ENCODE results near the gene CD6. TPM values are rescaled to one million over a fixed set of nuclear protein-coding genes. Genes with fewer than 3 reads are reported as not detected.

CD6 gene
- total RNA-seq, 1 donor from 2014 or later: not detected

DNA sequence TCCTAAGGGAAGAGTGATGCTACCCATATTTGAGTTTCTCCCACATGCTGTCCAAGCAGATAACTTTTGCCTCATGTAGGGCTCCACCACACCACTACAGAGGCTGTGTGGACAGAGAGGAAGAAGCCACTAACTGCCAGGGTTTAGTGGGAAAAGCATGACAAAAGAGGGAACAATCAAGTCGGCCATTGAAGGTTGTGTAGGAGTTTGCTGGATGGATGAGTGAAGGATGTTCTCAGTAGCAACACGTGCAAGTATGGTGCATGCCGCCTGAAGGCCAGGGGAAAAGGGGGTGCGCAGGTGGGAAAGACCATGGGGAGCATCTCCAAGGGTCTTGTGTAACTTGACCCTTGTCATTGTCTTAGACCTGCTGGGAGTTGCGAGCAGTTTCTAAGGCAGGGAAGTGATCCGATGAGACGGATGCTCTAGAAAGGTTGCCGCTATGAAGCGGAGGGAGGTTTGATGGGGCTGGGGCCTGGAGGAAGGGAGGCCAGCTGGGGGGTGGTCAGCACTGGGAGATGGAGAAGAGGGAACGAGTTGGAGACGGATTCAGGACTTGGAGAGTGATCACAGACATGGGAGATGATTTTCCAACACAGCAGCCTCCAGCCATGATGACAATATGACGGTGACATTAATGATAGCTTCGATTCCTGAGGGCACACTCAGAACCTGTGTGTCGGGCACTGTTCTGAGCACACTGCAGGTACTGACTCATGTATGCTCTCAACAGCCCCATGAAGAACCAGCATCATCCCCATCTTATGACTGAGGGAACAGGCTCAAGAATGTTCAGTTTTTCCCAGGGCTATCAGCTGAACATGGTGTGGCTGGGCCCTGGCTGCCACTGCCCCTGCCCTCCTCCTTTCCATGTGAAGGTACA is 53.7 kb downstream of the CD6 start:
- Histone ChIP-seq H3K27me3 (ENCODE audit: control insufficient read depth, insufficient read depth, low read length) (peaks cover 5% of the 10 kb centered on the region), H3K36me3 (ENCODE audit: control insufficient read depth, insufficient read depth, low read length) (no peaks in the 10 kb centered on the region), H3K4me3 (ENCODE audit: low read depth, low read length) (no peak overlapping the region)
- peak; percentile 7 for FAIRE-seq
- no peak for DNase-seq (ENCODE audit: low read depth)
- TF ChIP-seq, protein P1, sequence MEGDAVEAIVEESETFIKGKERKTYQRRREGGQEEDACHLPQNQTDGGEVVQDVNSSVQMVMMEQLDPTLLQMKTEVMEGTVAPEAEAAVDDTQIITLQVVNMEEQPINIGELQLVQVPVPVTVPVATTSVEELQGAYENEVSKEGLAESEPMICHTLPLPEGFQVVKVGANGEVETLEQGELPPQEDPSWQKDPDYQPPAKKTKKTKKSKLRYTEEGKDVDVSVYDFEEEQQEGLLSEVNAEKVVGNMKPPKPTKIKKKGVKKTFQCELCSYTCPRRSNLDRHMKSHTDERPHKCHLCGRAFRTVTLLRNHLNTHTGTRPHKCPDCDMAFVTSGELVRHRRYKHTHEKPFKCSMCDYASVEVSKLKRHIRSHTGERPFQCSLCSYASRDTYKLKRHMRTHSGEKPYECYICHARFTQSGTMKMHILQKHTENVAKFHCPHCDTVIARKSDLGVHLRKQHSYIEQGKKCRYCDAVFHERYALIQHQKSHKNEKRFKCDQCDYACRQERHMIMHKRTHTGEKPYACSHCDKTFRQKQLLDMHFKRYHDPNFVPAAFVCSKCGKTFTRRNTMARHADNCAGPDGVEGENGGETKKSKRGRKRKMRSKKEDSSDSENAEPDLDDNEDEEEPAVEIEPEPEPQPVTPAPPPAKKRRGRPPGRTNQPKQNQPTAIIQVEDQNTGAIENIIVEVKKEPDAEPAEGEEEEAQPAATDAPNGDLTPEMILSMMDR (IDR thresholded peaks at IDR 0.05; ENCODE audit: insufficient read depth, low read length, severe bottlenecking): no peak

DNA sequence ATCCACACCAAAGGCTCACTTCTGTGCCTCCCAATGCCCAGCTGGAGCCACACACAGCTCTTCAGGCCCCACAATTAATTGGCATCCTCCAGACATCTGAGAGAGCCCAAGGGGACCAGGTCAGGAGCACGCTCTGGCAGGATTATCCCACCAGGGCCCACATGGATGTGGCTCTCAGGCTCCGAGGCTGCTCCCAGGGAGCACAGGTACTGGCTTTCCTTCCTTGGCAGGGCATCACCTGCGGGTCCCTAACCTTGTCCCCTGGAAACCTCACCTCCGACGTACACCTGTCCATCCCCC is 54.3 kb downstream of the CD6 start:
- Histone ChIP-seq H3K36me3 (ENCODE audit: control insufficient read depth, insufficient read depth, low read length) (no peaks in the 10 kb centered on the region), H3K27me3 (ENCODE audit: control insufficient read depth, insufficient read depth, low read length) (peaks cover 5% of the 10 kb centered on the region), H3K4me3 (ENCODE audit: low read depth, low read length) (no peak overlapping the region)
- FAIRE-seq: no peak
- no peak for DNase-seq (ENCODE audit: low read depth)
- TF ChIP-seq, protein P1 (IDR thresholded peaks at IDR 0.05; ENCODE audit: insufficient read depth, low read length, severe bottlenecking): no peak

DNA sequence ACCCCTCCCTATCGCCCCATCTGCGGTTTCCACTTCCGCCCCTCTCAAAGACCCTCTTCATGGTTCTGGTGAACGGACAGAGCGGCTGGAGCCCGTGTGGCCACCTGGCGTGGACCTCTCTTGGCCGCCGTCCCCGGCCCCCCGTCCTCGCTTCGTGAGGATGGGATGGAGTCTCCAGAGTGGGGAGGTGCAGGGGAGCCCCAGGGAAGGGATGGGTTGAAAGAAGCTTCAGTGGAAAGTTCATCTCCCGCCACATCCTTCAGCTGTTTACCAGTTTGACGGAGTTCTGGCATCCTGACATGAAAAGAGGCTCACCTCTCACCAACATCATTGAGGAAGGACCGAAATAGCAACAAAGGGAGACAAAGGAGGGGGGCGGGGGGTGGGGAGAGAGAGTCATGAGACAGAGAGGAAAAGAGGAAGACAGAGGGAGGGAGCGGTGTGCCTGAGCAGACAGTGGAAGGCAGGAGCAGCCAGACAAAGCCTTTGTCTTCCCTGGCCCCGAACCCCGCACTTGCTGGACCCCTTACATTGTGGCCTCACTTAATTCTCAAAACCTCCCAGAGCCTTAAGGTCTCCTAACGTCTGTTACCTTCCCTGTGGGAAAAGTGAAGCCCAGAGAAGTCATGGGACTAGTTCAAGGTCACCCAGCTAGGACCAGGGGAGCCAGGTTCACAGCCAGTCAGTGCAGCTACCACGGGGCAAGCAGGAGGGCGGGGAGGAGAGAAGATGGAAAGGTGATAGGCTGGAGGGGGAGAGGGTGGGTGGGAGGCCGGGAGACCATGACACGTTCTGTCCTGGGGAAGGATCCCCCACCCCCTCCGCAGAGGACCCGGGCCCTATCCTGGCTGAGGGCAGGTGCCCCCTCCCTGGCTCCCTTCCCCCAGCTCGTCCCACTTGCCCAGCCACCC is 54.9 kb downstream of the CD6 start:
- no peak for DNase-seq (ENCODE audit: low read depth)
- no peaks in the 10 kb centered on the region for H3K36me3 ChIP-seq (ENCODE audit: control insufficient read depth, insufficient read depth, low read length)
- no peak for FAIRE-seq
- H3K27me3 ChIP-seq (ENCODE audit: control insufficient read depth, insufficient read depth, low read length): peaks cover 5% of the 10 kb centered on the region
- TF ChIP-seq, protein P1 (IDR thresholded peaks at IDR 0.05; ENCODE audit: insufficient read depth, low read length, severe bottlenecking): no peak
- H3K4me3 ChIP-seq (ENCODE audit: low read depth, low read length): no peak overlapping the region

DNA sequence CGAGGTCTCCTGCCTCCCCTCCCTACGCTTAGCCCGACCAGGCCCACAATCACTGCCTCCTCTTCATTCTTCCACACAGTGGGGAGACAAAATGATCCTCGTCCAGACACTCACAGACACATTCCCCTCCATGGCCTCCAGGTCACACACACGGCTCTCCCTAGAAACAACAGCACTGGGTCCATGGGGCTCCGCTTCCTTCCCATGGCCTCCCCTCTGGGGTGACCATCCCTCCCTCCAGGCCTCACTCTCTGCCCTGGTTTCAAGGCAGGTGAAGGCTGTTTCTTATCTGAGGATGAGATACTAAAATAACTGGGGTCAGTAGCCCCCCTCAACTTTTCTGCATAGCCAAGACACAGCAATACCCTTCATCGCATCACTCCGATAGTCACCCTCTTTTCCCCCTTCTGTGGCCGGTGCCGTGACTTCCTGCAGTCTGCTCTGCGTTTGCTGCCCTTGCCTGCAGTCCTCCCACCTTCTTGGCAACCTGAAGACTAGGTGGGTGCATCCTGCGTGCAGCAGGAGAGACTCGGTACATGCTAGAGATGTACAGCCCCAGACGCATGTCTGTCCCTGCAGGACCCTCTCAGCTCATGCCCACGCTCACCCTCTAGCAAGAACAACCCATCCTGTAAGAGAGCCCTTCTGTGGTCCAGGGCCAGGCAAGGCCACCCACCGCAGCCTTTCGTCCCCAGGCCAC is 55.8 kb downstream of the CD6 start:
- DNase-seq (ENCODE audit: low read depth): no peak
- H3K4me3 ChIP-seq (ENCODE audit: low read depth, low read length): no peak overlapping the region
- peaks cover 5% of the 10 kb centered on the region for H3K27me3 ChIP-seq (ENCODE audit: control insufficient read depth, insufficient read depth, low read length)
- H3K36me3 ChIP-seq (ENCODE audit: control insufficient read depth, insufficient read depth, low read length): no peaks in the 10 kb centered on the region
- TF ChIP-seq, protein P1 (IDR thresholded peaks at IDR 0.05; ENCODE audit: insufficient read depth, low read length, severe bottlenecking): no peak
- FAIRE-seq: no peak

DNA sequence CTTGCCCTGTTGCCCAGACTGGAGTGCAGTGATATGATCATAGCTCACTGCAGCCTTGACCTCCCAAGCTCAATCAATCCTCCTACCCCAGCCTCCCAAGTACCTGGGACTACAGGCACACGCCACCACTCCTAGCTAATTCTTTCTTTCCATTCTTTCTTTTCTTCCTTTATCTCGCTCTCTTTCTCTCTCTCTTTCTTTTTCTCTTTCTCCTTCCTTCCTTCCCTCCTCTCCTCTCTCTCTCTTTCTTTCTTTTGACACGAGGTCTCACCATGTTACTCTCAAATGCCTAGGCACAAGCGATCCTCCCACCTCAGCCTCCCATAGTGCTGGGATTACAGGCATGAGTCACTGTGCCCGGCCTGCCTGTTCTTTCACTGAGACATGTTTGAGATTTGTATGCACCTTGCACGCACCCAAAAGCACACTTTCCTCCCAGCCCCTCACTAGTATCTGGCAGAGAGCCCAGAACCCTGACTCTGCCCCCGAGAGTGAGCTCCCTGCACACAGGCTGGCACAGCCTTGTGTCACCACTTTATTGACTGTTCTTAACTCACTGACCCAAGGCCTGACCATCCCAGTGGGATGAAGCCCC is 56.8 kb downstream of the CD6 start:
- Histone ChIP-seq H3K4me3 (ENCODE audit: low read depth, low read length) (no peak overlapping the region), H3K36me3 (ENCODE audit: control insufficient read depth, insufficient read depth, low read length) (no peaks in the 10 kb centered on the region), H3K27me3 (ENCODE audit: control insufficient read depth, insufficient read depth, low read length) (peaks cover 1% of the 10 kb centered on the region)
- DNase-seq (ENCODE audit: low read depth) (peak; percentile 54), FAIRE-seq (no peak)
- TF ChIP-seq, protein P1 (IDR thresholded peaks at IDR 0.05; ENCODE audit: insufficient read depth, low read length, severe bottlenecking): no peak
